SK-N-SH treated with all-trans-retinoic acid at 6 μM for 48 hours (cell line): ENCODE data around the gene F7.

ENCODE experiments used
- ATAC-seq: fragments of 200-7000 bp; cut with Tn5 transposase; 3 replicates; pipeline ENCODE4 v1.9.1; 2020; ENCODE audit warnings: mild to moderate bottlenecking, moderate library complexity
- CSDC2 ChIP-seq: fragments of 250-450 bp; sonication (Bioruptor Pico); IDR thresholded peaks from 2 replicates; pipeline ENCODE4 v1.5.0; 2020; ENCODE audit warnings: mild to moderate bottlenecking, moderate library complexity
- CSRNP3 ChIP-seq: fragments of 250-450 bp; sonication (Bioruptor Pico); IDR thresholded peaks from 2 replicates; pipeline ENCODE4 v1.5.1; 2021; ENCODE audit warnings: mild to moderate bottlenecking, moderate library complexity
- GLIS3 ChIP-seq: fragments of 250-450 bp; sonication (Bioruptor Pico); IDR thresholded peaks from 2 replicates; pipeline ENCODE4 v1.5.0; 2020; ENCODE audit warnings: mild to moderate bottlenecking, moderate library complexity
- ISL1 ChIP-seq: fragments of 250-450 bp; sonication (Bioruptor Pico); IDR thresholded peaks from 2 replicates; pipeline ENCODE4 v2.1.2; 2022; ENCODE audit warnings: mild to moderate bottlenecking, moderate library complexity
- PATZ1 ChIP-seq: fragments of 250-450 bp; sonication (Bioruptor Pico); IDR thresholded peaks from 2 replicates; pipeline ENCODE4 v1.8.0; 2020; ENCODE audit warnings: mild to moderate bottlenecking, moderate library complexity, borderline replicate concordance
- POU6F1 ChIP-seq: fragments of 250-450 bp; sonication (Bioruptor Pico); IDR thresholded peaks from 2 replicates; pipeline ENCODE4 v1.8.0; 2021; ENCODE audit warnings: low read depth, mild to moderate bottlenecking, moderate library complexity, borderline replicate concordance
- RARB ChIP-seq: fragments of 250-450 bp; sonication (Bioruptor Pico); IDR thresholded peaks from 2 replicates; pipeline ENCODE4 v1.8.0; 2021; ENCODE audit warnings: mild to moderate bottlenecking, moderate library complexity
- SNAI2 ChIP-seq: fragments of 250-450 bp; sonication (Bioruptor Pico); IDR thresholded peaks from 2 replicates; pipeline ENCODE4 v1.5.0; 2020; ENCODE audit warnings: mild to moderate bottlenecking, moderate library complexity
- TOX ChIP-seq: fragments of 250-450 bp; sonication (Bioruptor Pico); IDR thresholded peaks from 2 replicates; pipeline ENCODE4 v1.8.0; 2021; ENCODE audit warnings: mild to moderate bottlenecking, moderate library complexity, borderline replicate concordance
- TSHZ2 ChIP-seq: fragments of 250-450 bp; sonication (Bioruptor Pico); IDR thresholded peaks from 2 replicates; pipeline ENCODE4 v1.5.0; 2020; ENCODE audit warnings: mild to moderate bottlenecking, moderate library complexity
- ZC3H10 ChIP-seq: fragments of 250-450 bp; sonication (Bioruptor Pico); IDR thresholded peaks from 2 replicates; pipeline ENCODE4 v1.5.1; 2021; ENCODE audit warnings: mild to moderate bottlenecking, moderate library complexity
- ZFP3 ChIP-seq: fragments of 250-450 bp; sonication (Bioruptor Pico); IDR thresholded peaks from 2 replicates; pipeline ENCODE4 v1.5.0; 2020; ENCODE audit warnings: mild to moderate bottlenecking, moderate library complexity
- TF ChIP-seq, protein P1 (sequence below): fragments of 250-450 bp; sonication (Bioruptor Pico); IDR thresholded peaks from 2 replicates; pipeline ENCODE4 v1.5.1; 2020; ENCODE audit warnings: low read depth, mild to moderate bottlenecking, moderate library complexity

The F7 gene

DNA sequence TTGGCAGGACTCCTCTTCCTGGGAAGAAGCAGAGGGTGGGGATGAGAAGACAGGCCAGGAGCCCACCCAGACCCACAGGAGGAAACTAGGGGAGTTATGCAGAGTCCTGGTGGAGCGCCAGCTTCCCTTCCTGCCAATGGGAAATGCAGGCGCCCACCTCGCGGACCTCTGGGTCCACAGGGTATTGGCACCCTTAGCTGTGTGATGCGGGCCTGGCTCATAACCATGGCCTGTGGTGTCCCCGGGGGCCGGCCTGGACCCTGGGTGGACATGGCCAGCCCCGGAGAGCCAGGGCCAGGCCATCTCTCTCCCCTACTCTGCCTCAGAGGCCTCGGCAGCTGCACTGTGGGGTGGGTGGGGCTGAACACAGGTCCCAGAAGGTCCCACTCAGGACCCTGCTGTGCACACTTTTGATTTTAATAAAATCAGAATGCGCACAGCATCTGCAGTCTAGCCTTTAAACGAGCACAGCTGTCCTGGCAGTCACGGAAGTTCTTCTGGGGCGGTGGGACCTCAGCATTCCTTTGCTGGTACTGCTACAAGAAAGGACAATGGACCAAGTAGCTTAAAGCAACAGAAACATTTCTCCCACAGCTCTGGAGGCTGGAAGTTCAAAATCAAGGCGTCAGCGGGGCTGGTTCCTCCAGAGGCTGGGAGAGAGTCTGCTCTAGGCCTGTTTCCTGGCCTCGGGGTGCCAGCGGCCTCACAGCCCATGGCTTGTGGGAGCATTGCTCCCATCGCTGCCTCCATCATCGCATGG is 18.8 kb downstream of the F7 start (continued):
- no peak for TF ChIP-seq RARB (CRISPR knock-in tag)

DNA sequence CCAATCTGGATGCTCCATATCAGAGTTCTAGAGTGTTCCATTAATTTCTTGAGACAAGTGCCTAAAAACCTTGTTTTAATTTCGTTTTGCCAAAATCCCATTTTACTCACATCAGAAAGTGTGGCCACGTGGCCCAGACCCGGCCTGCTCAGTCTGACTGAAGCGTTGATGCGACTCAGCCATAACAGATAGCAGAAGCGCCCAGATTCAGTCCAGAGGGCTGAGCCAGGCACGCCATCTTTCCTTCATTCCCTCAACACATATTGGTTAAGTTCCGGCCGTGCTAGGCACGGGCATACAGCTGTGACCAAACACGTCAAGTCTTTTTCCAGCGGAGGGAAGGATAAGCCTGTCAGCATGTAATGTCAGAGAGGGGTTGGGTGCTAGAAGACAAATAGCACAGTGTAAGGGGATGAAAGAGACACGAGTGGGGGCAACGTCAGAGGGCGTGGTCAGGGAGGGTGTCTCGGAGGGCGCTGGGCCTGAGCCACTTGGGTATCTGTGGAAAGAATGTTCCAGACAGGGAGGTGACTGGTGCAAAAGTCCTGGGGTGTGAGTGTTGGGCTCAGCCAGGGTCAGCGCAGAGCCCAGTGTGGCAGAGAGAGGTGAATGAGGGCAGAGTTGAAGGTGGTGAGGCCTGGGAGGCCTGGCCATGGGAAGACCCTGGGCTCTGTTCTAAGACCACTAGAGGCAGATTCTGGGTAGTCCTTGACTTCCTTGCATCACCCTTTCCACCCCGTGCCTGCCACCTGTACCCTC is 20.1 kb downstream of the F7 start:
- ATAC-seq = no peak
- TF ChIP-seq TOX (no peak), GLIS3 (CRISPR knock-in tag) (no peak), SNAI2 (CRISPR knock-in tag) (no peak), POU6F1 (CRISPR knock-in tag) (no peak), ZFP3 (CRISPR knock-in tag) (no peak), RARB (CRISPR knock-in tag) (no peak), PATZ1 (CRISPR knock-in tag) (no peak), CSRNP3 (CRISPR knock-in tag) (no peak), ZC3H10 (no peak), CSDC2 (CRISPR knock-in tag) (no peak), ISL1 (CRISPR knock-in tag) (no peak)
- TF ChIP-seq, protein P1, sequence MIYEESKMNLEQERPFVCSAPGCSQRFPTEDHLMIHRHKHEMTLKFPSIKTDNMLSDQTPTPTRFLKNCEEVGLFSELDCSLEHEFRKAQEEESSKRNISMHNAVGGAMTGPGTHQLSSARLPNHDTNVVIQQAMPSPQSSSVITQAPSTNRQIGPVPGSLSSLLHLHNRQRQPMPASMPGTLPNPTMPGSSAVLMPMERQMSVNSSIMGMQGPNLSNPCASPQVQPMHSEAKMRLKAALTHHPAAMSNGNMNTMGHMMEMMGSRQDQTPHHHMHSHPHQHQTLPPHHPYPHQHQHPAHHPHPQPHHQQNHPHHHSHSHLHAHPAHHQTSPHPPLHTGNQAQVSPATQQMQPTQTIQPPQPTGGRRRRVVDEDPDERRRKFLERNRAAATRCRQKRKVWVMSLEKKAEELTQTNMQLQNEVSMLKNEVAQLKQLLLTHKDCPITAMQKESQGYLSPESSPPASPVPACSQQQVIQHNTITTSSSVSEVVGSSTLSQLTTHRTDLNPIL (CRISPR knock-in tag) = no peak

DNA sequence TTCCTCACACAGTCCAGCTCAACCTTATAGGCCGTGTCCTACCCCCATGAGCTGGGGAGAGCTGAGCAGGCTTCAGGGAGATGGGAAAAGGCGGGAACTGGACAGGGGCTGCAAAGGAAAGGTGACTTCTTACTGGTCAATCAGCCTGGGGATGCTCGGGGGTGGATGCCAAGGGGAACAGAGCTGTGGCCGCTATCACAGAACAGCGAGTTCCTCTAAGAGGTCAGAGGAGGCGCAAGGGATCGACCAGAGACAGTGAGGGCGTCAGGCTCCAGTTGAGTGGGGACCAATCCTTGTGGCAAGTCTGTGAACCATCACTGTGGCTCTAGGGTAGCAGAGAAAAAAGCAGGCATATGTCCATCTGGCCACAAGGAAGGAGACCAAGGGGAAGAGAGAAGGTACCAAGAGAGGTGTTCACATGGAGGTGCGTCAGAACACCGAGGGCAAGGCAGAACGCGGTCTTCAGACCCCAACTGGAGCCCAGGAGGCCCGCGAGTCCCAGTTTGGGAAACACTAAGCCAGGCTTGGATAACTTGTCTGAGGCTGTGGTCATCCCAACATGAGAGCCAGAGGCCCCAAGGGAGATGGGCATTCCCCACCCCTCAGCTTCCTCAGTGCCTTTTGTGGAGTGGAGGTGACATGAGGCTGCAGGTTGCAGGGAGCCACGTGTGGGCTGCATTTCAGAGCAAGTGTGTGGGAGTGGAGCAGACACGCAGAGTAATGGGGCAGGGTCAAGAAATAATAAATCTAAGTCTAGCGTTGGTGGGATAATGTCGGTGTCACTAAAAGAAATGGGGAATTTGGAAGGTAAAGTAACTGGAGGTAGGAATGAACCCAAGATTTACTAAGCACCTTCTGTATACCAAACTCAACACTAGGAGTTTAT is 20.9 kb downstream of the F7 start:
- TF ChIP-seq PATZ1 (CRISPR knock-in tag) (no peak), ZFP3 (CRISPR knock-in tag) (no peak), ISL1 (CRISPR knock-in tag) (no peak), GLIS3 (CRISPR knock-in tag) (no peak), TOX (no peak), TSHZ2 (CRISPR knock-in tag) (no peak), RARB (CRISPR knock-in tag) (no peak), CSRNP3 (CRISPR knock-in tag) (no peak)
- TF ChIP-seq, all 23 proteins: peak for 0
- no peak for ATAC-seq
